HFF-Myc (cell line): Measurements from ENCODE around the gene PKIB.

Experiments
- DNase-seq: peaks from one replicate; pipeline ENCODE4 v3.0.0-alpha.2; 2011; ENCODE audit warnings: low read depth; ENCODE audit errors: extremely low read depth
- H3K4me3 ChIP-seq: replicated peaks from 2 replicates; pipeline ENCODE4 v1.5.1; 2011; ENCODE audit warnings: low read depth, mild to moderate bottlenecking, control low read depth, low read length
- TF ChIP-seq, protein P1 (sequence below): IDR thresholded peaks from 2 replicates; pipeline ENCODE4 v1.5.1; 2012; ENCODE audit warnings: mild to moderate bottlenecking, low read depth, low read length, control low read depth; ENCODE audit errors: missing control alignments

The PKIB gene

DNA sequence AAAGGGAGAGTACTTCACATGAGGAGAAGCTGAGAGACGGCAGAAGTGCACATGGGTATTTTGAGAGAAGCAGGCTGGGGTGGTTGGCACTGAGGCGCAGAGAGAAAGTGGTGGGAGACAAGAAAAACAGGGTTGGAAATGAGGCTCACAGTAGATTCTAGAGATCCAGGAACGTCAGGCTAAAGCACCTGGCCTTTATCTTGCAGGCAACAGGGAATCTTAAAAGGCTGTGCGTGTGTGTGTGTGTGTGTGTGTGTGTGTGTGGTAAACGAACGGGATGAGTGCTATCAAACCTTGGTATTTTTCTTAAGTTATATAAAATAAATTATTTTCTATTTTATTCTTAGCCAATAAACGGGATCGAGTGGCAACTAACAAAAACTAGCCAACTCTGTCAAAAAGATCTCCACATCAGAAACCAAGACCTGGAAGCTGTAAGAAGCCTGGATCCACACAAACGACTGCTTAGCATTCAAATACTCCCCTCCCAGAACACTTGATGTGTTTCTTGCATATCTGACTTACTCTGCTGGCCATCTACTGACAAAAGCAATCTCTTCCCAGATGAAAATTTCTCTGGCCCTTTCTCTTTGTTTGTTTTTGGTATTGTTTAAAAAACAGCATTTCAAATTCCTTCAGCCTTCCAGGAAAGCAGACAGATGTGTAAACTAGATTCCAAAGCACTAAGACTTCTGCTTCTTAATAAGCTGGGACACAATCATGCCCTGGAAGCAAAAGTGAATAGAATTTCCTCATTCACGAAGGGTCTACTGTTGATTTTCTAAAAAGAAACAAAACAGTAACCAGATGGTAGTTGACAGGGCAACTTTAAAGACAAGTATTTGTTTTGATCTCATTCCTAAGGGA lies 124.6 kb downstream of the PKIB start:
- TF ChIP-seq, protein P1, sequence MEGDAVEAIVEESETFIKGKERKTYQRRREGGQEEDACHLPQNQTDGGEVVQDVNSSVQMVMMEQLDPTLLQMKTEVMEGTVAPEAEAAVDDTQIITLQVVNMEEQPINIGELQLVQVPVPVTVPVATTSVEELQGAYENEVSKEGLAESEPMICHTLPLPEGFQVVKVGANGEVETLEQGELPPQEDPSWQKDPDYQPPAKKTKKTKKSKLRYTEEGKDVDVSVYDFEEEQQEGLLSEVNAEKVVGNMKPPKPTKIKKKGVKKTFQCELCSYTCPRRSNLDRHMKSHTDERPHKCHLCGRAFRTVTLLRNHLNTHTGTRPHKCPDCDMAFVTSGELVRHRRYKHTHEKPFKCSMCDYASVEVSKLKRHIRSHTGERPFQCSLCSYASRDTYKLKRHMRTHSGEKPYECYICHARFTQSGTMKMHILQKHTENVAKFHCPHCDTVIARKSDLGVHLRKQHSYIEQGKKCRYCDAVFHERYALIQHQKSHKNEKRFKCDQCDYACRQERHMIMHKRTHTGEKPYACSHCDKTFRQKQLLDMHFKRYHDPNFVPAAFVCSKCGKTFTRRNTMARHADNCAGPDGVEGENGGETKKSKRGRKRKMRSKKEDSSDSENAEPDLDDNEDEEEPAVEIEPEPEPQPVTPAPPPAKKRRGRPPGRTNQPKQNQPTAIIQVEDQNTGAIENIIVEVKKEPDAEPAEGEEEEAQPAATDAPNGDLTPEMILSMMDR: no peak

DNA sequence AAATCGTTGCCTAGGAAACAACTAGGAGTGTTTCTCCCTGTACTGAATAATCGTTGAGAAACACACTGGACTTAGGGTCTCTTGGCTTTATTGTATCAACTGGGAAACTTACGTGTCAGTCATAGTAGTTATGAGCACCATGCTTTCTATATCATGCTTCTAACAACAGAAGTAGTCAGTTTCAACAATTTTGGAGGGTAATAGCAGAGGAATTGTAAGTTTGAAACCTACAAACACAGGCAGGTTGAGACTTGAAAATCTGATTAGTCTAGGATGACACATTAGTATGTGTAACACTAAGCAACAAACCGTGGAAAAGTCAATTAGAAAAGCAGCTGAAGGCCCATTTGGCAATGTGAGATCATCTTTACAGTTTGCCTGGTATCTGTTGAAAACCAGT lies 125.4 kb downstream of the PKIB start:
- TF ChIP-seq, protein P1: no peak
- no peak overlapping the region for H3K4me3 ChIP-seq
- DNase-seq: no peak

More for the DNA sequence above, 124.6 kb downstream of the PKIB start:
- H3K4me3 ChIP-seq: no peak overlapping the region
- no peak for DNase-seq

DNA sequence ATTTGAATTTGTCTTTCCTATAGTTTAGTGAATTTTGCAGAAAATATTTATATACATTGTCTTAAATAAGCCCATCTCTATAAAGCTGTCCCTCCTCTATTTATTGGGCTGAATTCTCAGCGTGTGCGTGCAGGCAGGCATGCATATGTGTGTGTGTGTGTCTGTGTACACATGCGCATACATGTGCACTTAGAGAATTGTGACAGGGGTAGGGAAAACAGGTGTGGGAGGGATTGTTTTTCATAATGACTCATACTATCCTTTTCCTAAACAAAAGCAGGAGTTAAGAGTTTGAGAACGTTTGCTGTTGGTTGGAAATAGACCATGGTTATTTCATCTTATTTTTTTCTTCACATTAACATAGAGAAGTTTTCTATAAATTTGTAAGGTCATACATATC lies 126.0 kb downstream of the PKIB start:
- H3K4me3 ChIP-seq: no peak overlapping the region
- no peak for DNase-seq
- TF ChIP-seq, protein P1: no peak

DNA sequence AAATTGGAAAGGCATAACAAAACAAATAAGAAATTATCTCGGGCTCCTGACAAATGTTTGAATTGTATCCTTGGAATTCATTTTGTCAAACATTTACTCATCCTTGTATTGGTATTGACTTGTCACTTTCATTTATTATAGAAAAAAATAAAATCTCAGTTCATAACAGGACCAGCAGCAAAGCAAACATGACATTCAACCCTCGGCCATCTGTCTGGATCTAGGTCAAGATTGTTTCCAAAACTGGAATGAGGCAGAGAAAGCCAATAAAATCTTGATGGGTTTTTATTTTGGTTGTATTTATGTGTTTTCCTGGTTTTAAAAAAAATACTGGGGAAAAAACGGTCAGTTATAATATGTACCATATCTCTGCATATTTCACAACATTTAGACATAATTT lies 126.4 kb downstream of the PKIB start:
- H3K4me3 ChIP-seq: no peak overlapping the region
- TF ChIP-seq, protein P1: no peak
- no peak for DNase-seq

DNA sequence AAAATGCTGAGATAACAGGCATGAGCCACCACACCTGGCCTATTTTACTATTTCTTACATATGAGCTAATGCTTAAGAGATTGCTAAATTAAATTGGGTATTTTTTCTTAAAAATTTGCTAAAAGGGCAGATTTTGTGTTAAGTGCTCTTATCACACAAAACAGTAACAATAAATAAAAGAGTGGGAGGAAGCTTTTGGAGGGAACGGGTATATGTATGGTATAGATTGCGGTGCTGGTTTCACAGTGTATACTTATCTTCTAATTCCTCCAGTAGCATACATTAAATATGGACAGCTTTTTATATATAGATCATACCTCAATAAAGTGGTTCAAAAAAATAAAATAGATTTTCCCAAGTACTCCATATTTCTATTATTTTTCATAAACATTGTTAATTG lies 129.9 kb downstream of the PKIB start:
- H3K4me3 ChIP-seq: no peak overlapping the region
- TF ChIP-seq, protein P1: no peak

DNA sequence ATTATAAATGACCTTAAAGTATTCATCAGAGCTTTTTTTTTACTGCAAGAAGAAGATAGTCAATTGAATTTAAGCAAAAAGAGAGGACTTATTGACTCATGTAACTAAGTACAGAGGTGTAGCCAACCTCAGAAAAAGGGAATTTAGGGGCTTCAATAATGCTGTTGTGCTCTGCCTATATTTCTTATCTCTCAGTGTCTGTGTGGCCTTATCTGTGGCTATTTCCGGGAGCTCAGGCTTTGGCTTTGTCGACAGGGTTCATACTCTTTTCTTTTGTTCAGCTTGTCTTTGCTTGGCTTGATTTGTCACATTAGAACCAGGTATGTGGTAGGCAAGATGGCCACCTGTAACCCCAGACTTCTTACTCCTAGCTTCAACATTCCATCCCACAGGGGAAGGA lies 130.7 kb downstream of the PKIB start:
- no peak for DNase-seq
- no peak overlapping the region for H3K4me3 ChIP-seq
- TF ChIP-seq, protein P1: no peak

More for the DNA sequence above, 129.9 kb downstream of the PKIB start:
- no peak for DNase-seq
